Stimulated activated CD8-positive, alpha-beta memory T cell treated with anti-CD3 and anti-CD28 coated beads, Interleukin-12 subunit alpha, Interleukin-12 subunit beta, amount 100 ng/mL, for 1 hour (primary cell): ENCODE data around the gene LIMCH1.
"Not testable (repeated sequence)": the region's sequence is repeated elsewhere in the genome, so short reads cannot be mapped to it uniquely, and the experiment has no call there.

ENCODE experiments used
- DNase-seq: peaks from one replicate; pipeline ENCODE4 v3.0.0-alpha.2; 2020; ENCODE audit warnings: low read depth

LIMCH1 gene

DNA sequence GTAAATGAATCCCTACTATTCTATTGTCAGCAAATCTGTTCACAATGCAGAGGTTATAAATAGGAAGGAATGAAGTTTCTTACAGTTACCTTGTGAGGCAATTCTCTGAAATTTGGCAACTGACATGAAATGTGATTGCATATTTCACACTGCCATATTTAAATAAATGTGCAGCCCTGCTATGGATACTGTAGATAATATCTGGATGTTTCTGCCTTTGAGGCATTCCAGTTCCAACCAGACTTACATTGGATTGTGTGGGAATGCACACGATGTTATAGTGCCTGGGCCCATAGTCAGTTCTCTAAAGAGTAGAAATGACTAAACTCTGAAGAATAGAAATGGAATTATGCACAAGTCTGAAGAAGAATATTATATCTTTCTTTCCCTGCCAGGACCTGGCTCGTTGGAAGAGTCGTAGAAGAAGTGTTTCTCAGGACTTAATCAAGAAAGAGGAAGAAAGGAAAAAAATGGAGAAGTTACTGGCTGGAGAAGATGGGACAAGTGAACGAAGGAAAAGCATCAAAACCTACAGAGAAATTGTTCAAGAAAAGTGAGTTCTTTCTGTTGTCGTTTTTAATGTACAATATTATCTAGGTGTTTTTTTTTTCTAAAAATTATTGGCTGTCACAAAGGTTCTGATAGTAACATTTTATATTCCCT is 107.9 kb downstream of the LIMCH1 start:
- DNase-seq, result no peak

GRCh38 chr4:41646862-41647261 is 108.9 kb downstream of the LIMCH1 start:
- DNase-seq, result no peak

- no peak for DNase-seq
These were observed 109.4 kb downstream of the LIMCH1 start for GRCh38 chr4:41647383-41647782.

DNA sequence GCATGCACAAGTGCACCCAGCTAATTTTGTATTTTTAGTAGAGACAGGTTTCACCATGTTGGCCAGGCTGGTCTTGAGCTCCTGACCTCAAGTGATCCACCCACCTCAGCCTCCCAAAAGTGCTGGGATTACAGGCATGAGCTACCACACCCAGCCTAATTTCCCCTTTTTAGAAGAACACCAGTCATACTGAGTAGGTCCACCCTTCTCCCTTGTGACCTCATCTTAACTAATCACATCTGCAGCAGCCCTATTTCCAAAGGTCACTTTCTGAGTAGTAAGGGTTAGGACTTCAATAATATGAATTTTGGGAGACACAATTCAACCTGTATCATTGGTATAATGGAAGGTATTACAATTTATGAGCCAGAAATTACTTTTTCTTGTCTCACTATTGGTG is 113.2 kb downstream of the LIMCH1 start:
- not testable (repeated sequence) for DNase-seq

DNA sequence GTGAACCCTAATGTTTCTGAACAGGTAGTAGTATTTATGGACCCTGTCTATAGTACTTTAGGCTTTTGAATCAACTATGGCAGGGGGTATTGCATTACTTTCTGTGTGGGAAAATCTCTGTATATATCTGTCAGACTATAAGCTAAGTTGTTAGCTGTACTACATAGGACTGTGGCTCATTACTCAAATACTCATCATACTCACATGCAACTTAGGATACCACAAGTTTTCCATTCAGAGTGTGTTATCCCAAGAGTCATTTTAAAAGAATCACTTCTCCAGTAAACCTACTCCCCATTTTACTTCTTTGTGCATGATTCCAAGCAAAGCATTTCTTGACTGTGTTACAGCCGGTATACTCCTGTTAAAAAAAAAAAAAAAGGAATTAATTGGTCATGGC is 115.0 kb downstream of the LIMCH1 start:
- DNase-seq, result no peak

DNA sequence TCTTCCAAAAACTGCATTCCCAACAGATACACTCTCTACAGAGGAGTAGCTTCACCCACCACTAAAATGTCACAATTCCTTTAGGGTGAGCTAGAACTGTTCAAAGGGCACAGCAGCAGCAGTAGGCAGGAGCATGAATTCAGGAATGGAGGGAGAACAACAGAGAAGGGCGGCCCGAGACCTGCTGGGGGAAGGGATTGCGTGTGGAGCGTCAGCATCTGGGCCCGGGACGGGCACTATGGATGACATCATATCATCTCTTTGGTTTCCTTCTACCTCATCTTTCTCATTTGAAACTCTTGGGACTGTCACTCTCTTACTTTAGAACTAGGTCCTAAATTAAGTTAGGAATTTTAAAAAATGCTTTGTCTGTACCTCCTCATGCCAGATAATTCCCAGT is 115.6 kb downstream of the LIMCH1 start:
- DNase-seq, result no peak

GRCh38 chr4:41655177-41655576 is 117.2 kb downstream of the LIMCH1 start:
- DNase-seq, result no peak

GRCh38 chr4:41656106-41656505 is 118.1 kb downstream of the LIMCH1 start:
- no peak for DNase-seq

GRCh38 chr4:41656572-41657520 is 118.9 kb downstream of the LIMCH1 start:
- DNase-seq, result no peak

- DNase-seq, result no peak
These were observed 119.6 kb downstream of the LIMCH1 start for GRCh38 chr4:41657561-41657960.

- no peak for DNase-seq
These were observed 120.2 kb downstream of the LIMCH1 start for GRCh38 chr4:41658163-41658562.

DNA sequence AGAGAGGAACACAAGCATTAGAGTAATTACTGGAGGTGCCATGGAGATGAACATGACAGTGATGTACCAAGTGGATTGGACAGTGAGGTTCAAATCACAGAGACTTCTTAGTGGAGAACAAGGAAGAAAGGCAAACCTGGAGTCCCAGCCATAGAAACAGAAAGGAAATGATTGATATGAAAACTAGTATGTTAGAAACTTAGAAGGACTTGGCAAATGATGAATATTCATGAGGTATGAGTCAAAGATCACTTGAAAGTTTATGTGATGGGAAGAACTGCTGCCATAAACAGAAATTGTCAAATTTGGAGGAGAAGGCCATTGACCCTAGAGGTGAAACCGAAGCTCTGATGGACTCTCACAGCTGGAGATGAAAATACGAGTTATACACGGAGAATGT is 122.4 kb downstream of the LIMCH1 start:
- DNase-seq, result no peak

- DNase-seq, result peak; percentile 8
These were observed 123.6 kb downstream of the LIMCH1 start for GRCh38 chr4:41661442-41662076.

GRCh38 chr4:41665636-41666207 is 127.8 kb downstream of the LIMCH1 start:
- DNase-seq, result no peak

DNA sequence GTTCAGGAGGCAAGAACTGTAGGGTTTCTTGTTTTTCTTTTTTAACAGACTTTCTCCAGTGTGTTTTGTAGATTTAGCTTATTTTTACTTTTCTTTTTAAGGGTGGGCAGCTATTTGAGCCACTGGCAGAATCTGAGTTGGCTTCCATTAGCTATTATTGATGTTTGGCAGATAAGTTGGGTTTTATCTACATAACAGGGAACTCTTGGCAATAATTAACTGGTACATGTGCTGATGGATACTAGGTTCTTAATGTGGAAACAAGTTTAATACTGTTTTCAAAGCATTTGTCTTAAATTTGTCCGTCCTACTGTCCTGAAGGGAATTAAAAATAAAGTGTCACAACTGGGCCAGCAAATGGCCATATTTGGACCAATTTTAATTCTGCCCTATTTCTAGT is 130.1 kb downstream of the LIMCH1 start:
- DNase-seq, result no peak

GRCh38 chr4:41670530-41670929 is 132.6 kb downstream of the LIMCH1 start:
- no peak for DNase-seq

DNA sequence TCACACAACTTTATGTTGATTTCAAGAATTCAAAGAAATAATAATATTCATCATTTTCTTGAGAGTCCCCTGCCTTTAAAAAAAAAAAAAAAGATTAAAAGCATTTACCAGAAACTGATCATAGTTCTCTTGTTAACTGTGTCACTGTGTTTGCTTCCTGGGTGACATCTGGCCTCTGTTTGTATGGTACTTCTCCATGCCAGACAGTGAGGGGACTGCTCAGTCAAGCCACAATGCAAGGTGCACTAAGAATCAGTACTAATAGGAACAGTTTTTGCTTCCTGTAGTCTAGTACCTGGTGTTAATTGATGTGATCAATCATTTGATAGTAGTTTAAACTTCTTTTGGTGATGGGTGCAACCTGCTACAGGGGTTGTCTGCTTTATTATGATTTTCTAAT is 133.0 kb downstream of the LIMCH1 start:
- DNase-seq, result no peak

DNA sequence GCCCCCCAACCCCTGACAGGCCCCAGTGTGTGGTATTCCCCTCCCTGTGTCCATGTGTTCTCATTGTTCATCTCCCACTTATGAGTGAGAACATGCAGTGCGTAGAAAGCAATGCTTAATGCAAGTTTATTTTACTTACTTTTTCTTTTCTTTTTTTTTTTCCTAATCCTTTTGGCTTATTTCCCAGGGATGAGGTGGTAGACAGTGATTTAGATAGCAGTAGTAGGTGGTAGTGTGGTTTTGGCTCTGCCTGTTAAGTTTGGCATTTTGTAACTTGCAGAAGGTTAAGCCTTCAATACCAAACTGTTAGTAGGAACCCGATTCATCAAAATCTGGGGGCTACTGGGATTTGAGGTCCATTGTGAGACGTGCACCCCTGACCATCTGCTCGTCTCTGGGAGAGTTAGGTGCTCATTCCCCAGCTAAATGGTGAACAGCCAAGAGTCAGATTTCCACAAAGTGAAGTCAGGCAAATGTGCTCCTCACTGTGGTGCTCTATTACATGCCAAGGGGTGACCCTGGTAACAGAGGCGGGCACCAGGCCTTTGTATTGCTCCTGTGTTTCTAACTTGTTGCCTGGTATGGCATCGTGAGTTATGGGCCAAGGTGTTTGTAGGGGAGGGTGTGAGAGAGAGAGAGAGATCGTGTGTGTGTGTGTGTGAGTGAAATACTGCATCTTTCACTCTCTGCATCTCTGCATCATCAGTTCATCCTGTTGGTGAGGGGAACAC is 140.3 kb downstream of the LIMCH1 start:
- DNase-seq, result no peak

DNA sequence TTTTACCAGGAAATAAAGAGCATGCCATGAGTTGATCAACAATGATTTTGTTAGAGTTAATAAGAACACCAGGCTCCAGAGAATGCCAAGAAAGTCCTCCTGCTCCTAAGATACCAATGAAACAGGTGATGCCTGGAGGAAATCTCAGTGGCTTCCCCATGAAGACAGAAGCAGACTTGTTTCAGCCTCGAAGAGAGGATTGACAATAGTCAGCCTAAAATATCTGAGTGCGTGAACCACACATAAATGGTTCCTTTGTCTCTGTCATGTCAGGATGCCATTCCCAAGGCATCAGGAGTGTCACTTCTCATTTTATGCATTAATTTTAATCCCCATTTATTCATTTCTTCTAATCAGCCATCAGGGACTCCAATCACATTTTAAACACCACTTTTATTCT is 141.0 kb downstream of the LIMCH1 start:
- no peak for DNase-seq

DNA sequence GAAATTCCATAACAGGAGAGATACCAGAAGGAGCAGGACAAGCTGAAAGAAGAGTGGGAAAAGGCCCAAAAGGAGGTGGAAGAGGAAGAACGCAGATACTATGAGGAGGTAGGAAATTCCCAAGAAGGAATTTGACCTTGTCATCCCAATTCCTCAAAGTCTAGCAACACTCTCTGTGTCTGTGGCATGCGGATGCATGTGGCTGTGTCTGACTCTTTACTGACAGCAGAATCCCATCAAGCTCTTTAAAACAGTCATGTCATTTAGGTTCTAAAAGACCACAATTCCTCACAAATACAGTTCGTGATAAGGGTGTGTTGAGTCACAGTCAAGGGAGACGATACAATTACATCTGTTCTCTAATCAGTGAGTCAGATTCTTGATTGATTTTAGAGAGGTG is 142.0 kb downstream of the LIMCH1 start:
- no peak for DNase-seq

- DNase-seq, result no peak
These were observed 143.1 kb downstream of the LIMCH1 start for GRCh38 chr4:41681054-41681453.

DNA sequence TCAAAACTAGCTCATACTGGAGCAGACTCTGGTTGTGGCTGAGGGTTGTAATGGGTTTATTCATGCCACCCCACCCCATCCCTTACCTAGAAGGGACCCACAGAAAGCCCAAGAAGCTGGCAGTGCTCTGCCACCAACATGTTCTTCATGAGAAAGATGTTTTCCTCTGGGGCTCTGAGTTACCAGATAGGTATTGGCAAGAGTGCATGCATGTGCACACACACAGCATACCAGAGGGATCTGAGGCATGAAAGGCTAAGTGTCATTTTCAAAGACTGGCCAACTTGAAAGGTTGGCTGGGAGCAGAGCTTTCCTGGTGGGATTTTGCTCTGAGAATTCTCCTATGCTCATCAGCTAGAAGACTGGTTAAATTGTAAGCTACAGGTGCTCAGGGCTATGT is 145.4 kb downstream of the LIMCH1 start:
- DNase-seq, result no peak
